ENCODE measurements around the gene TRERF1. TPM values are rescaled to one million over a fixed set of nuclear protein-coding genes. Genes with fewer than 3 reads are reported as not detected.
A peak's percentile ranks its signal among the peaks of the same experiment; 100 is the strongest.

TRERF1 gene
- total RNA-seq, 2 experiments from 2014 or later, result 12.2 to 14.5 TPM

DNA sequence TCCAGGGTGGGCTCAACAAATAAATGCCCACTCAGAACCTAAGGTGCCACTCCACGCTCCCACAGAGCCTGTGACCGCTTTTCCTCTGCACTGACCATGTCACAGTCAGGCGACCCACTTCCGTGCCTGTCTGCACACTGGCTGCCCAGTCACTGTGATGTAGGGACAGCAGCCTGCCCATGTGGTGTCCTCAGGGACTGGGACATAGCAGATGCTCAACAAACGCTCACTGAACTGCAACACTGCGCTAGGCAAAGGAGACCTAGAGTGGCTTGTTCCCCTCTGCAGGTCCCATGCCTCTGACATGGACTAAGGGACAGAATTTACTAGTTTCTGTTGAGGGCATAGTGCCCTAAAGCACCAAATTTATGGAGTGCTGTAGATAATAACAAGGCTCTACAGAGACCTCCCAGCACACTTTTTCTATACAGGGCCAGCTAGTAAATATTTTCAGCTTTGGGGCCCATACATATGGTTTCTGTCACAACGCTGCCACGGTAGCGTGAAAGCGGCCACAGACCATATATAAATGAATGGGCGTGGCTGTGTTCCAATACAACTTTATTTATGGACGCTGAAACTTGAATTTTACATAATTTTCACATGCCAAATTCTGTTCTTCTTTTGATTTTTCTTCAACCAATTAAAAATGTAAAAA is 176.2 kb downstream of the TRERF1 start:
- intact Hi-C loops (cut with DNase I, micrococcal nuclease), result no loop called here
- DNase-seq, result no peak
- Mint-ChIP-seq H3K4me1 (peaks cover 26% of the 10 kb centered on the region), H3K4me3 (no peak overlapping the region), H3K27me3 (no peaks in the 10 kb centered on the region), H3K9me3 (ENCODE audit: low read depth) (no peaks in the 10 kb centered on the region), H3K27ac (no peak overlapping the region), H3K36me3 (ENCODE audit: low read depth) (peaks cover 2% of the 10 kb centered on the region)
- ATAC-seq, result no peak
- ChIA-PET CTCF (no interaction called here), POLR2A (no interaction called here)

DNA sequence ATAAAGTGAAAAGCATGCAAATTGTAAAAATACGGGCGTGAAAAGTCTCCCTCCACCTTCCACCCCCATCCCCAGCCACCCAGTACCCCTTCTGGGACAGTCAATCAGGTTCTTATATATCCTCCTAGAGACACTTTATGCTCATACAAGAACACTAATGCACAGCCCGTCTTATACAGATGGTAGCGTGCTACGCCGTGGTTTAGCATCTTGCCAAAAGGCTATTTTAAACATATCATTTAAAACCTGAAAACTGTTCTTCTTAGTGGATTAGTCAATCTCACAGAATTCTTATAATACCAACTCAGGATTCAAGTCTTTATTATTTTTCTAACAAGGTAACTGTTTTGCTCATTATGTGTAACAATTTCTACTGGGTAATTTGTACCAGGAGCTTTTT is 176.8 kb downstream of the TRERF1 start:
- ATAC-seq, result no peak
- DNase-seq, result no peak
- Mint-ChIP-seq H3K27me3 (no peaks in the 10 kb centered on the region), H3K4me3 (no peak overlapping the region), H3K36me3 (ENCODE audit: low read depth) (peaks cover 2% of the 10 kb centered on the region), H3K9me3 (ENCODE audit: low read depth) (no peaks in the 10 kb centered on the region), H3K4me1 (peaks cover 22% of the 10 kb centered on the region), H3K27ac (no peak overlapping the region)
- intact Hi-C loops (cut with DNase I, micrococcal nuclease), result no loop called here
- POLR2A ChIA-PET, result no interaction called here
- CTCF ChIA-PET, result no interaction called here

DNA sequence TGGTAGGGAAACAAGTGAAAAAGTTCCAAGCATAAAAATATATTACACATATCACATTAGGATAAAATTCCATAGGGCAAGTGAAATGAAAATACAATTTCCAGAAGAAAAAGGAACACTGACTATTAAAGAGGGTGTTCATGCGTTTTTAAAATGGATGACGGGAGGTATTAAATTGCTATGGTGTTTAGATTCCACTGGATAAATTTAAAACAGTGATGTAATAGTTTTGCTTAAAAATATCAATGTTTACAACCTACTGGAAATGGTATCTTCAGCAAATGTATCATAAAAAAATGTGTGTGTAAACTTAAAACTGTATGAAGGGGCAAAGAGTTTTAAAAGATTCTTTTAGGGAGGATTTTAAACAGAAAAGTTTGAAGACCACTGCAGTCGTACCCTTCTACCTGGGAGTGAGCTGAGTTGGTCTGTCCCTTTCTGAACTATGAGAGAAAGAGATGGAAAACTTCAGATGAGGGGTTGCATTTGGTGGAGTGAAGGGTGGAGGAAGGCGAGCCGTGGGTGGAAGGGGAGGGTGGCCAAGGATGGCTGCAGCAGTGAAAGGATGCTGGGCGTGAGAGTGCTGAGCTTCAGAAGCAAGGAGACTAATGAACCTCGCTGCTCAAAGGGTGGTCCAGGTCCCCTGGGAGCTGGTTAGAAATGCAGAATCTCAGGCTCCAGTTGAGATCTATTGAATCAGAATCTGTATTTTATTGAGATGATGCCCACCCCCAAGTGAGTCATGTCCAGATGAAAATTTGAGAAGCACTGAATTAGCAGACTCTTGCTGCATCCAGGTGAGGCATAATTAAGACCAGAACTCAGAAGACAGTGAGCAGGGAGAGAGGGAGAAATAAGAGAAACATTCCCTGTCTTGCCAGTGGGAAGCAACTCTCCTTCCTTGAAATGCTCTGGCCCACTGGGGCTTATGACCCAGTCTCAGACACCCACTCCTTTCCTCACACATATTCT is 179.6 kb downstream of the TRERF1 start:
- ChIA-PET CTCF (interaction anchor here (1.0 kb wide), 1 partner anchor 260 kb away, joined by 3 read pairs; no protein-coding TSS in a partner anchor), POLR2A (interaction anchor here (0.6 kb wide), 1 partner anchor 557 kb away, joined by 7 read pairs; no protein-coding TSS in a partner anchor)
- no peaks in the 10 kb centered on the region for H3K4me1 Mint-ChIP-seq
- DNase-seq (no peak), ATAC-seq (no peak)
- no peaks in the 10 kb centered on the region for H3K9me3 Mint-ChIP-seq (ENCODE audit: low read depth)
- no peak overlapping the region for H3K27ac Mint-ChIP-seq
- peaks cover 7% of the 10 kb centered on the region for H3K36me3 Mint-ChIP-seq (ENCODE audit: low read depth)
- H3K27me3 Mint-ChIP-seq, result no peaks in the 10 kb centered on the region
- intact Hi-C loops (cut with DNase I, micrococcal nuclease), result no loop called here
- no peak overlapping the region for H3K4me3 Mint-ChIP-seq

DNA sequence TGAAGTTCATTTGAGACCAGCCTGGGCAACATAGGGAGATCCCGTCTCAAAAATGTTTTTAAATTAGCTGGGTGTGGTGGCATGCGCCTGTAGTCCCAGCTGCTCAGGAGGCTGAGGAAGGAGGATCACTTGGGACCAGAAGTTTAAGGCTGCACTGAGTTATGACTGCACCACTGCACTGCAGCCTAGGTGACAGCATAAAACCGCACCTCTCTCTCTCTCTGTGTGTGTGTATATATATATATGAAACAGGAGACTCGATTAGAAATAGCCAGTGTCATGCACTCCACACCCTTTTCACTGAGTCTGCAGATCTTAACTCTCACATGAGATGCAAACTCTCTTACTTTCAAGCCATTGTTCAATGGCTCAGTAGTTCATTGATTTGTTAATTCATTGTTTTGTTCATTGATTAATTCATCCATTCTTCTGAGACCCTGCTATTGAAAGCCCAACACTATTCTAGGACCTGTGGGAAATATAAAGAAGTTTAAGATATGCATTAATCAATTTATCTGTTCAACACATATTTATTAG is 181.7 kb downstream of the TRERF1 start:
- Mint-ChIP-seq H3K27me3 (no peaks in the 10 kb centered on the region), H3K4me1 (no peaks in the 10 kb centered on the region), H3K27ac (no peak overlapping the region), H3K4me3 (no peak overlapping the region), H3K36me3 (ENCODE audit: low read depth) (peaks cover 7% of the 10 kb centered on the region), H3K9me3 (ENCODE audit: low read depth) (no peaks in the 10 kb centered on the region)
- CTCF ChIA-PET, result interaction anchor here (0.7 to 1.0 kb wide), 2 partner anchors 9 to 97 kb away, joined by 3 to 4 read pairs; no protein-coding TSS in a partner anchor
- POLR2A ChIA-PET, result no interaction called here
- ATAC-seq (no peak), DNase-seq (no peak)
- intact Hi-C loops (cut with DNase I, micrococcal nuclease), result no loop called here

DNA sequence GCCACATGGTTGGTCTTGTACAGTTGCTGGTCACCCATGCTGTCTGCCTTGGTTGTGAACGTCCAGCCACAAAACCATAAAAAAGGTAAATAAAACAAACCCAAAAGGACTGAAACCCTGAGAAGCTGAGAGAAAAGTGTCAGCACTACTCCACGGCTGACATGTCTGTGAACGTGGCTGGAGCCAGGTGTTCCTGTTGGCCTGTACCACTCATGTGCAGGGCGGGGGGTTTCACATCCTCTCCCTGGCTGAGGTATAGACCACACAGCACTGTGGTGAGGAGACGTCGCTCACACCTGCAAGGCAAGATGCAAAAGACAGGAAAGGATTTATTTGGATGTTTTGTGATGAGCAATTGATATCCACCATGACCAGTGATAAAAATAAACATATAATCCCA is 182.2 kb downstream of the TRERF1 start:
- H3K27me3 Mint-ChIP-seq, result no peaks in the 10 kb centered on the region
- H3K36me3 Mint-ChIP-seq (ENCODE audit: low read depth), result peaks cover 9% of the 10 kb centered on the region
- no peak overlapping the region for H3K4me3 Mint-ChIP-seq
- ChIA-PET POLR2A (no interaction called here), CTCF (interaction anchor here (0.7 to 1.0 kb wide), 2 partner anchors 8 to 98 kb away, joined by 3 to 4 read pairs; no protein-coding TSS in a partner anchor)
- no peaks in the 10 kb centered on the region for H3K9me3 Mint-ChIP-seq (ENCODE audit: low read depth)
- intact Hi-C loops (cut with DNase I, micrococcal nuclease), result no loop called here
- no peak overlapping the region for H3K27ac Mint-ChIP-seq
- peak; percentile 33 for DNase-seq
- ATAC-seq, result peak; percentile 44
- H3K4me1 Mint-ChIP-seq, result no peaks in the 10 kb centered on the region

DNA sequence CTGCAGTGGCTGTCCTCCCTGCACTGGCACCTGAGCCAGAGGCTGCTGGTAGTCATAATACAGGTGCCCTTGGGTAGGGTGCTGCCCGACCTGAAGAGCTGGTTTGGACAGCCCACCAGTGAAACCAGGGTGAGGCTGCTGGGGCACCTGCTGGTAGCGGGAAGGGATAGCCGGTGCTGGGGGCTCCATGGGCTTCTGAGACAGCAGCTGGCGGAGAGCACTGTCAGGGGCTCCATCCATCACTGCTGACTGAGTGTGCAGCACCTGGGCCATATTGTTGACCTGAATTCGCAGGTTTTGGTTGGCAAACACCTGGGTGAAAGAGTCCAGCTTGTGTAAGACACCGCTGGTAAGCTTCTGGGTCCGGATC is 182.9 kb downstream of the TRERF1 start:
- Mint-ChIP-seq H3K27me3 (no peaks in the 10 kb centered on the region), H3K9me3 (ENCODE audit: low read depth) (no peaks in the 10 kb centered on the region), H3K4me3 (no peak overlapping the region), H3K36me3 (ENCODE audit: low read depth) (peaks cover 9% of the 10 kb centered on the region), H3K4me1 (no peaks in the 10 kb centered on the region), H3K27ac (no peak overlapping the region)
- ATAC-seq, result no peak
- ChIA-PET CTCF (interaction anchor here (1.5 kb wide), 1 partner anchor 279 kb away, joined by 7 read pairs; no protein-coding TSS in a partner anchor), POLR2A (no interaction called here)
- intact Hi-C loops (cut with DNase I, micrococcal nuclease), result no loop called here
- no peak for DNase-seq

DNA sequence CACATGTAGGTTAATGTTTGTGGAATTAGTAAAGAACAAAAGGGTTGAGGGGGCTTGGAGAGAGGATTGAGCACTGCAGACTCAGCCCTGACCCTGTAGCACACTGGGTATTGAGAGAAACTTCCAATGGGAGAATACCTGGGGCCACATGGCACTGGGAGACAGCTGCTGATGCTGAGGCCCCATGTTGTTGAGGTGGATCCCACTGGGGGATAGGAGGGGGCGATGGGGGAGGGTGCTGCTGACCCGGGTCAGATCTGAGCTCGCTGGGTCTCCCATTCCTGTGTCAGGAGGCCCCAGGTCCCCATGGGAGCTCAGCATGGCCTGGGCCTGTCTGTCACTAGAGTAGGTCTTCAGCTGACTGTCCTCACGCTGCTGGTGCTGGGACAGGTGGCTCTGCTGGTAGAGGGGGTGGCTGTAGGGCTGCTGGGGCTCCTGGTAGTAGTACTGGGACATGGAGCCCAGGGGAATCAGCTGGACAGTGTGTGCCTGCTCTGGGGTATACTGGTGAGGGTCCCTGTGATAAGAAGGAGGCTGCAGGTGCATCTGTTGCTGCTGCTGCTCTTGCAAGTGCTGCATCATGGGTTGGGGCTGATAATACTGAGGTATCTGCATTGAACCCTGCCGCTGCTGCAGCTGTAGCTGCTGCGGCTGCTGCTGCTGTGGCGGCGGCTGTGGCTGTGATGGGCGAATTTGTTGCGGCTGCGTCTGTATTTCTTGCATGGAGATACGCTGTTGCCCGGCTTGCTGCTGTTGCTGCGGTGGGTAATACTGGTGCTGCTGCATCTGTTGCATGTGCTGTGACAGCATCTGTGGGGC is 183.5 kb downstream of the TRERF1 start:
- CTCF ChIA-PET, result interaction anchor here (1.5 kb wide), 1 partner anchor 279 kb away, joined by 7 read pairs; no protein-coding TSS in a partner anchor
- H3K4me1 Mint-ChIP-seq, result no peaks in the 10 kb centered on the region
- no peak overlapping the region for H3K27ac Mint-ChIP-seq
- intact Hi-C loops (cut with DNase I, micrococcal nuclease), result no loop called here
- no peak overlapping the region for H3K4me3 Mint-ChIP-seq
- H3K9me3 Mint-ChIP-seq (ENCODE audit: low read depth), result no peaks in the 10 kb centered on the region
- POLR2A ChIA-PET, result no interaction called here
- peaks cover 11% of the 10 kb centered on the region for H3K36me3 Mint-ChIP-seq (ENCODE audit: low read depth)
- DNase-seq (no peak), ATAC-seq (no peak)
- H3K27me3 Mint-ChIP-seq, result no peaks in the 10 kb centered on the region

DNA sequence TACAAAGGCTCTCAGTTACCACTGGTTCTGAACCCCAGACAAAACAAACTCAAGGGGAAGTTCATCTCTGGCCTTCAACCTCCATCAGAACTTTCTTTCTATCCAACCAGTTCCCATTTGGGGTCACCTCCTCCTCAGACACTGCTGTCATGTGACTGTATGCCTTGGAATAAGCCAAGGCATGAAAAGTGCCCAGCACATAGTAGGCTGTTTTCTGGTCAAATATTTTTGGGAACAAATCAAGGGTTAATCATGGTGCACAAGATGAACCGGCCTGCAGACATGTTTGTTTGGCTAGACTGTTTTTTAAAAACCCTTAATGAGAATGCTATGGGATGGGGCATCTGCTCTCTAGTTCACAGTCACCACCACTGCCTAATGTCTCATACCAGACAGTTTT is 185.2 kb downstream of the TRERF1 start:
- no peaks in the 10 kb centered on the region for H3K4me1 Mint-ChIP-seq
- no peak overlapping the region for H3K4me3 Mint-ChIP-seq
- H3K27ac Mint-ChIP-seq, result no peak overlapping the region
- ChIA-PET CTCF (no interaction called here), POLR2A (no interaction called here)
- DNase-seq (no peak), ATAC-seq (no peak)
- peaks cover 17% of the 10 kb centered on the region for H3K36me3 Mint-ChIP-seq (ENCODE audit: low read depth)
- intact Hi-C loops (cut with DNase I, micrococcal nuclease), result no loop called here
- no peaks in the 10 kb centered on the region for H3K27me3 Mint-ChIP-seq
- H3K9me3 Mint-ChIP-seq (ENCODE audit: low read depth), result no peaks in the 10 kb centered on the region

DNA sequence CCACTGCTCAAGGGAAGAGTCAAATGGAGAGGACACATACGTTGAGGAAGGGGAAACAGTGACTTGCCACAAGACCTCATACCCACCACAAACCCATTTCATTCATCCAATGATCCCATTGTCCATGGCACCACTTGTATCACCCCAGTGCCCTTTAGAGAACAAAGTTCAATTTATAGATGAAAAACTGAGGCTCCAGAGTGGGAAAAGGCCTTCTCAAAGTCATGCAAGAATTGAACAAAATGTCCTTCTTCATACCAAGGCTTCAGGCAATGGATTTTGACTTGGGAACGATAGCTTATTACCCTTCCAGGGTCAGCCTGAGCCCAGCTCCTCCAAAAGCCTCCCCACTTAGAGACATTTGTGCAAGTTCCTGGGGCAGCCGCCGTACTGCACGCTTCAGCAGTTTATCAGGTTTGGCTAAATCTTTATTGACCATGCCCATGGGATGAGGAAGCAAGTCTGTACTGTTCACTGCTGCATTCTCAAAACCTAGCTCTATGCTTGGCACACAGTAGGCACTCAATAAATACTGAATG is 186.8 kb downstream of the TRERF1 start:
- ATAC-seq (no peak), DNase-seq (no peak)
- no peaks in the 10 kb centered on the region for H3K4me1 Mint-ChIP-seq
- H3K27me3 Mint-ChIP-seq, result no peaks in the 10 kb centered on the region
- H3K36me3 Mint-ChIP-seq (ENCODE audit: low read depth), result peaks cover 19% of the 10 kb centered on the region
- ChIA-PET CTCF (interaction anchor here (0.6 to 7.6 kb wide), 3 partner anchors 26 to 795 kb away, joined by 3 to 101 read pairs (median 4); no protein-coding TSS in a partner anchor), POLR2A (no interaction called here)
- intact Hi-C loops (cut with DNase I, micrococcal nuclease), result loop anchor here (5.0 kb wide), 2 partner anchors 267 to 282 kb away; no protein-coding TSS in a partner anchor
- H3K4me3 Mint-ChIP-seq, result no peak overlapping the region
- no peaks in the 10 kb centered on the region for H3K9me3 Mint-ChIP-seq (ENCODE audit: low read depth)
- H3K27ac Mint-ChIP-seq, result no peak overlapping the region

DNA sequence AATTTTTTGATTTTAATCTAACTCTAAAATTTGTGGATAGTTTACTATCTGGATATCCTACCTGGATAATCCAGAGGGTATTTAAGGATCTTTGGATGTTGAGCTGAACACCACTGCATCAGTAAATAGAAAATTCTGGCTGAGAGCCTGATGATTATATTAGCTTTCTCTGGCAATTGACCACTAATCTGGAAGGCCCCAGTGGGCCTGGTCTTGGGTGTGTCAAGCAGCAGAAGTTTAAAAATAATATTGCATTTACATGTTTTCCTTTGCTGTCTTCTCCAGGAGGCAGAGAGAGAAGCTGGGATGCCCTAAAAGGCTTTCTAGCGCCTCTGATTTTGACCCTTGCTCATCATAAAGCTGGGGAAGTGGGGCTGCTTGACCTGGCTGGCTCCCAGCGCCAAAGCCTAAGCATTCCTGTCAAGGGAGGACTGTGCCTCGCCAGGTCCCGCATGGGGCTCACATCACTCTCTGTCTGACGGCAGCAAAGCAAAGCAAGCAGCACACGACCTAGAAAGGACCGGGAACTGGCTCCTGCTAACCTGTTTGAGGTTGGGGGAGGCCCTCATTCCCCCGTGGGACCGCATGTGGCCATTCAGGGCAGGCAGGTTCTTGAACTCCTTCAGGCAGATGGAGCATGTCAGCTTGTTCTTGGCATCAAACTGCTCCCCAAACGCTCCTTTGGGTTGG is 187.4 kb downstream of the TRERF1 start:
- CTCF ChIA-PET, result interaction anchor here (0.6 to 7.6 kb wide), 5 partner anchors 27 to 796 kb away, joined by 3 to 101 read pairs (median 4); no protein-coding TSS in a partner anchor
- no peaks in the 10 kb centered on the region for H3K9me3 Mint-ChIP-seq (ENCODE audit: low read depth)
- POLR2A ChIA-PET, result no interaction called here
- no peak overlapping the region for H3K4me3 Mint-ChIP-seq
- intact Hi-C loops (cut with DNase I, micrococcal nuclease), result loop anchor here (5.0 kb wide), 2 partner anchors 268 to 283 kb away; no protein-coding TSS in a partner anchor
- peaks cover 19% of the 10 kb centered on the region for H3K36me3 Mint-ChIP-seq (ENCODE audit: low read depth)
- H3K4me1 Mint-ChIP-seq, result no peaks in the 10 kb centered on the region
- H3K27ac Mint-ChIP-seq, result no peak overlapping the region
- no peaks in the 10 kb centered on the region for H3K27me3 Mint-ChIP-seq
- ATAC-seq, result no peak
- no peak for DNase-seq
